ENCODE results near the gene FMO1. TPM values are rescaled to one million over a fixed set of nuclear protein-coding genes. Genes with fewer than 3 reads are reported as not detected.

Gene FMO1
- polyA plus RNA-seq, 1 donor from 2014 or later: not detected

GRCh38 chr1:171299342-171299741 is 51.0 kb downstream of the FMO1 start:
- Histone ChIP-seq H3K4me3 (ENCODE audit: low read length) (no peak overlapping the region), H2AFZ (ENCODE audit: low read depth, low read length) (no peak overlapping the region), H3K36me3 (ENCODE audit: insufficient read depth, low read length) (no peaks in the 10 kb centered on the region), H3K79me2 (replicated peaks; ENCODE audit: insufficient read depth, low read length) (no peaks in the 10 kb centered on the region), H3K9me3 (ENCODE audit: low read length) (no peaks in the 10 kb centered on the region), H3K27me3 (ENCODE audit: insufficient read depth, low read depth, low read length) (no peaks in the 10 kb centered on the region), H4K20me1 (ENCODE audit: insufficient read depth) (no peaks in the 10 kb centered on the region), H3K4me2 (ENCODE audit: low read length) (no peak overlapping the region), H3K27ac (ENCODE audit: low read length) (no peak overlapping the region), H3K9me2 (ENCODE audit: insufficient read depth, low read length) (no peaks in the 10 kb centered on the region), H3K9ac (ENCODE audit: low read length) (no peak overlapping the region), H3F3A (ENCODE audit: insufficient read depth, low read length, poor library complexity, severe bottlenecking) (no peaks in the 10 kb centered on the region)
- TF ChIP-seq EP300 (conservative IDR thresholded peaks at IDR 0.05; ENCODE audit: poor library complexity, severe bottlenecking) (no peak), RAD21 (conservative IDR thresholded peaks at IDR 0.05) (no peak), SMC3 (conservative IDR thresholded peaks at IDR 0.05; ENCODE audit: poor library complexity) (no peak), TAF1 (IDR thresholded peaks at IDR 0.05; ENCODE audit: low read depth) (no peak), MXI1 (conservative IDR thresholded peaks at IDR 0.05; ENCODE audit: poor library complexity, severe bottlenecking) (no peak), POLR2AphosphoS5 (IDR thresholded peaks at IDR 0.05) (no peak), REST (IDR thresholded peaks at IDR 0.05; ENCODE audit: borderline replicate concordance) (no peak), EZH2 (IDR thresholded peaks at IDR 0.05; ENCODE audit: borderline replicate concordance, insufficient read depth, low read length, poor library complexity, severe bottlenecking) (no peak), CTCF (IDR thresholded peaks at IDR 0.05; ENCODE audit: poor library complexity, severe bottlenecking) (no peak)

GRCh38 chr1:171300401-171300800 is 52.1 kb downstream of the FMO1 start:
- Histone ChIP-seq H3K4me3 (ENCODE audit: low read length) (no peak overlapping the region), H3K79me2 (replicated peaks; ENCODE audit: insufficient read depth, low read length) (no peaks in the 10 kb centered on the region), H3K36me3 (ENCODE audit: insufficient read depth, low read length) (no peaks in the 10 kb centered on the region), H3K27ac (ENCODE audit: low read length) (no peak overlapping the region), H3K4me2 (ENCODE audit: low read length) (no peak overlapping the region), H3K9me3 (ENCODE audit: low read length) (no peaks in the 10 kb centered on the region), H3K27me3 (ENCODE audit: insufficient read depth, low read depth, low read length) (no peaks in the 10 kb centered on the region), H3K9me2 (ENCODE audit: insufficient read depth, low read length) (no peaks in the 10 kb centered on the region), H2AFZ (ENCODE audit: low read depth, low read length) (no peak overlapping the region), H3K9ac (ENCODE audit: low read length) (no peak overlapping the region), H4K20me1 (ENCODE audit: insufficient read depth) (no peaks in the 10 kb centered on the region), H3F3A (ENCODE audit: insufficient read depth, low read length, poor library complexity, severe bottlenecking) (no peaks in the 10 kb centered on the region)
- TF ChIP-seq SMC3 (conservative IDR thresholded peaks at IDR 0.05; ENCODE audit: poor library complexity) (no peak), REST (IDR thresholded peaks at IDR 0.05; ENCODE audit: borderline replicate concordance) (no peak), POLR2AphosphoS5 (IDR thresholded peaks at IDR 0.05) (no peak)
